Panc1 (cell line): Measurements from ENCODE around the gene DCAF17. TPM values are rescaled to one million over a fixed set of nuclear protein-coding genes. Genes with fewer than 3 reads are reported as not detected.

Experiments
- ATAC-seq: fragments of 200-7000 bp; cut with Tn5 transposase; 2 replicates; pipeline ENCODE4 v1.9.1; 2020; ENCODE audit warnings: mild to moderate bottlenecking, moderate library complexity
- BruUV-seq: library from RNA; stranded (reverse); fragments of 400-500 nt; replicated peaks from 2 replicates; lab custom pipeline; 2021; lab: Mats Ljungman, UMichigan
- CTCF ChIA-PET: fragments of 300-600 bp; sonication (Branson Sonifier 250); formaldehyde crosslinking; loops from one replicate; lab custom pipeline; 2022; ENCODE audit warnings: antibody characterized with exemption; lab: Charles Lee
- POLR2A ChIA-PET: fragments of 300-600 bp; sonication (Branson Sonifier 250); formaldehyde crosslinking; loops from one replicate; lab custom pipeline; 2022; ENCODE audit warnings: antibody characterized with exemption; lab: Charles Lee
- DNase-seq: peaks from one replicate; pipeline ENCODE4 v3.0.0-alpha.2; 2010; ENCODE audit warnings: low read depth, low spot score
- H3K27ac ChIP-seq: 2 replicates; pipeline ENCODE4 v1.5.1; 2011; ENCODE audit warnings: mild to moderate bottlenecking, low read length, inconsistent platforms
- H3K27me3 ChIP-seq: fragments of 200-500 bp; sonication (Bioruptor generic); 2 replicates; pipeline ENCODE4 v1.6.0; 2014; ENCODE audit warnings: low read length, inconsistent platforms; ENCODE audit not compliant: control insufficient read depth, insufficient read depth
- H3K36me3 ChIP-seq: fragments of 200-500 bp; sonication (Bioruptor generic); 2 replicates; pipeline ENCODE4 v1.5.1; 2014; ENCODE audit warnings: inconsistent platforms, mild to moderate bottlenecking, low read length, moderate library complexity; ENCODE audit not compliant: control insufficient read depth, insufficient read depth
- H3K4me1 ChIP-seq: 2 replicates; pipeline ENCODE4 v1.5.1; 2011; ENCODE audit warnings: inconsistent platforms, mild to moderate bottlenecking, low read length, moderate library complexity; ENCODE audit not compliant: control insufficient read depth, insufficient read depth
- H3K4me3 ChIP-seq, 2 experiments: 2 replicates each; pipeline ENCODE4 v1.5.1; 2011 to 2012; ENCODE audit warnings: low read depth in 2 of 2, low read length in 2 of 2, mild to moderate bottlenecking in 2 of 2, inconsistent platforms in 1 of 2, moderate library complexity in 1 of 2
- H3K9me3 ChIP-seq: fragments of 200-500 bp; sonication (Bioruptor generic); 2 replicates; pipeline ENCODE4 v1.5.1; 2014; ENCODE audit warnings: low read depth, mild to moderate bottlenecking, inconsistent platforms, low read length, moderate library complexity; ENCODE audit not compliant: control insufficient read depth, insufficient read depth
- CTCF ChIP-seq: fragments of 450-650 bp; IDR thresholded peaks from 2 replicates; pipeline ENCODE4 v1.5.1; 2017; ENCODE audit warnings: mild to moderate bottlenecking
- POLR2AphosphoS5 ChIP-seq: IDR thresholded peaks from 2 replicates; pipeline ENCODE4 v1.6.1; 2012; ENCODE audit warnings: mild to moderate bottlenecking, low read depth, low read length, moderate library complexity
- SIN3A ChIP-seq: IDR thresholded peaks from 2 replicates; pipeline ENCODE4 v1.6.1; 2012; ENCODE audit warnings: low read depth, mild to moderate bottlenecking, low read length, moderate library complexity, borderline replicate concordance; ENCODE audit not compliant: insufficient read depth
- TCF7L2 ChIP-seq: IDR thresholded peaks from 2 replicates; pipeline ENCODE4 v1.6.1; 2011; ENCODE audit warnings: mild to moderate bottlenecking, low read depth, low read length, inconsistent platforms
- in situ Hi-C: cut with HindIII; loops from 2 replicates; pipeline ENCODE4 v1.10.0; 2016; ENCODE audit warnings: low sequenced_read_pairs, low pct_unique_long_range_greater_than_20kb
- intact Hi-C: fragments of 100-400 bp; cut with micrococcal nuclease; formaldehyde crosslinking; loops from one replicate; pipeline ENCODE4 v1.10.0; 2022; ENCODE audit not compliant: unreplicated experiment
- total RNA-seq: library from RNA; stranded (reverse); gene quantifications from one replicate; pipeline ENCODE4 v1.2.1, GENCODE V29; 2021; ENCODE audit not compliant: unreplicated experiment
- TF ChIP-seq, protein P1 (sequence below), 2 experiments: IDR thresholded peaks; 2 replicates each; pipeline ENCODE4 v1.6.1; 2011 to 2012; ENCODE audit warnings: low read depth in 2 of 2, control low read depth in 1 of 2, low read length in 1 of 2, mild to moderate bottlenecking in 1 of 2, moderate library complexity in 1 of 2; ENCODE audit not compliant: insufficient read depth in 1 of 2

DCAF17 gene
- total RNA-seq, 1 experiment from 2014 or later, result 19.0 TPM

DNA sequence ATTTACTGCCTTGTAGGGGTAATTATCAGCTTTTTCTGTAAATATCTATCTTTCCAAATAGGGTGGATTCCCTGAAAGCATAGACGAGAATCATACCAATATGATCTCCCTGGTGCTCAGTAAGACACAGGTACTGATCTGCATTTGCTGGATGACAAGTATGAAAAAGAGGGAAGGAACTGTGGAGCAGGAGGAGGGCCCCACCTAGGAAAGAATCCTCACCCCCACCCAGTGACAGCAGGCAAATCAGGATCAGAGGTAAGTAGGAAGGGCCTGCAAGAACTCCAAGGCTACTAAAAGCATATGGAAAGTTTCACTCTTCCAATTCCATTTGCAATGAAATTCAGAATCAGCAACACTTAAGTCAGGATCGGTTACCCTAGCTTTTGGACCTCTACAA lies 42.5 kb upstream of the DCAF17 start:
- ChIA-PET POLR2A (no interaction called here), CTCF (no interaction called here)
- H3K4me1 ChIP-seq, result peaks cover 6% of the 10 kb centered on the region
- ATAC-seq (peak; percentile 69), DNase-seq (no peak)
- intact Hi-C loops (no loop called here), in situ Hi-C loops (no loop called here)
- H3K36me3 ChIP-seq, result no peaks in the 10 kb centered on the region
- peak overlapping the region; percentile 29; the same call in 1 of the 2 replicates for H3K27ac ChIP-seq
- BruUV-seq, result no TSS peak
- no peak overlapping the region for H3K4me3 ChIP-seq
- H3K27me3 ChIP-seq, result no peaks in the 10 kb centered on the region
- no peaks in the 10 kb centered on the region for H3K9me3 ChIP-seq
- TF ChIP-seq SIN3A, result no peak
- no peak for TF ChIP-seq CTCF
- TF ChIP-seq, protein P1, sequence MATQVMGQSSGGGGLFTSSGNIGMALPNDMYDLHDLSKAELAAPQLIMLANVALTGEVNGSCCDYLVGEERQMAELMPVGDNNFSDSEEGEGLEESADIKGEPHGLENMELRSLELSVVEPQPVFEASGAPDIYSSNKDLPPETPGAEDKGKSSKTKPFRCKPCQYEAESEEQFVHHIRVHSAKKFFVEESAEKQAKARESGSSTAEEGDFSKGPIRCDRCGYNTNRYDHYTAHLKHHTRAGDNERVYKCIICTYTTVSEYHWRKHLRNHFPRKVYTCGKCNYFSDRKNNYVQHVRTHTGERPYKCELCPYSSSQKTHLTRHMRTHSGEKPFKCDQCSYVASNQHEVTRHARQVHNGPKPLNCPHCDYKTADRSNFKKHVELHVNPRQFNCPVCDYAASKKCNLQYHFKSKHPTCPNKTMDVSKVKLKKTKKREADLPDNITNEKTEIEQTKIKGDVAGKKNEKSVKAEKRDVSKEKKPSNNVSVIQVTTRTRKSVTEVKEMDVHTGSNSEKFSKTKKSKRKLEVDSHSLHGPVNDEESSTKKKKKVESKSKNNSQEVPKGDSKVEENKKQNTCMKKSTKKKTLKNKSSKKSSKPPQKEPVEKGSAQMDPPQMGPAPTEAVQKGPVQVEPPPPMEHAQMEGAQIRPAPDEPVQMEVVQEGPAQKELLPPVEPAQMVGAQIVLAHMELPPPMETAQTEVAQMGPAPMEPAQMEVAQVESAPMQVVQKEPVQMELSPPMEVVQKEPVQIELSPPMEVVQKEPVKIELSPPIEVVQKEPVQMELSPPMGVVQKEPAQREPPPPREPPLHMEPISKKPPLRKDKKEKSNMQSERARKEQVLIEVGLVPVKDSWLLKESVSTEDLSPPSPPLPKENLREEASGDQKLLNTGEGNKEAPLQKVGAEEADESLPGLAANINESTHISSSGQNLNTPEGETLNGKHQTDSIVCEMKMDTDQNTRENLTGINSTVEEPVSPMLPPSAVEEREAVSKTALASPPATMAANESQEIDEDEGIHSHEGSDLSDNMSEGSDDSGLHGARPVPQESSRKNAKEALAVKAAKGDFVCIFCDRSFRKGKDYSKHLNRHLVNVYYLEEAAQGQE (IDR thresholded peaks at IDR 0.05; ENCODE audit: insufficient read depth in 1 of 2, low read depth in 2 of 2, low read length in 1 of 2), result no peak
- no peak for TF ChIP-seq TCF7L2

DNA sequence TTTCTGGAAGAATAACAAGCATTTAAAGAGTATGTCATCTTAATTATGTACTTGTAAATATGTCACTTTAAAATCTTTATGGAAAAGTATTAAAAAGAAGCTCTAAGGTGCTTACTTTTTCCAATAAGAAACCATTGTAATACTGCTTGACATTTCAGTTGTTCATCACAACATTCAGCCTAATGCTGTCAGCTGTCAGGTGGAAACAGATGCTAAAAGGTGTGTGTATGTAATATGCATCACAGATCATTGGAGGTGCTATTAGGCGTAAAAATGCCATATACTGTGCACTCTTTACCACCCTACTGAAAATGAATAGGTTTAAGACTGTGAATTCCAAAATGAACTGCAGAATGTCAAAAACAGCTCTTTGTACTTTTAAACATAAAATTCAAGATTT lies 40.5 kb upstream of the DCAF17 start:
- Histone ChIP-seq H3K9me3 (no peaks in the 10 kb centered on the region), H3K36me3 (no peaks in the 10 kb centered on the region), H3K4me1 (peaks cover 6% of the 10 kb centered on the region), H3K27ac (no peak overlapping the region), H3K4me3 (no peak overlapping the region), H3K27me3 (no peaks in the 10 kb centered on the region)
- DNase-seq (no peak), ATAC-seq (no peak)
- TF ChIP-seq POLR2AphosphoS5, result no peak
- TF ChIP-seq TCF7L2, result no peak
- TF ChIP-seq, protein P1 (IDR thresholded peaks at IDR 0.05; ENCODE audit: insufficient read depth in 1 of 2, low read depth in 2 of 2, low read length in 1 of 2), result no peak
- no peak for TF ChIP-seq SIN3A
- TF ChIP-seq CTCF, result no peak
- in situ Hi-C loops (no loop called here), intact Hi-C loops (no loop called here)
- no TSS peak for BruUV-seq
- CTCF ChIA-PET, result no interaction called here
- POLR2A ChIA-PET, result no interaction called here
